GM12801 (cell line): ENCODE measurements around the gene SPRY4.

Source experiments
- CTCF ChIP-seq: IDR thresholded peaks from one replicate; pipeline ENCODE4 v1.5.1; 2011; ENCODE audit warnings: control low read depth; ENCODE audit not compliant: insufficient read length; ENCODE audit errors: extremely low read depth

SPRY4 gene

GRCh38 chr5:142311725-142312124 lies 13.1 kb downstream of the SPRY4 start:
- no peak for TF ChIP-seq CTCF

- TF ChIP-seq CTCF, result no peak
These were observed 14.0 kb downstream of the SPRY4 start for GRCh38 chr5:142310803-142311202.

- TF ChIP-seq CTCF, result no peak
These were observed 15.0 kb downstream of the SPRY4 start for GRCh38 chr5:142309747-142310318.

- TF ChIP-seq CTCF, result no peak
These were observed 16.5 kb downstream of the SPRY4 start for GRCh38 chr5:142308358-142308757.

- no peak for TF ChIP-seq CTCF
These were observed 17.5 kb downstream of the SPRY4 start for GRCh38 chr5:142307146-142307890.

- no peak for TF ChIP-seq CTCF
These were observed 18.7 kb downstream of the SPRY4 start for GRCh38 chr5:142306077-142306502.

- TF ChIP-seq CTCF, result no peak
These were observed 19.6 kb downstream of the SPRY4 start for GRCh38 chr5:142305211-142305610.
